T-helper 2 cell treated with Interferon-gamma antibody and Interleukin-4, amounts not matched to agents 100 ng/mL and 5 ng/mL, for 36 hours (primary cell): Measurements from ENCODE around the gene PCNX1. TPM values are rescaled to one million over a fixed set of nuclear protein-coding genes. Genes with fewer than 3 reads are reported as not detected.
"Not testable (repeated sequence)": the region's sequence is repeated elsewhere in the genome, so short reads cannot be mapped to it uniquely, and the experiment has no call there.

Experiments used
- intact Hi-C: fragments of 100-400 bp; cut with micrococcal nuclease; formaldehyde crosslinking; loops from one replicate; pipeline ENCODE4 v1.15.1; 2023
- total RNA-seq: library from RNA; stranded (reverse); gene quantifications from 2 replicates; pipeline ENCODE4 v1.2.3, GENCODE V29; 2022

The PCNX1 gene
- total RNA-seq, result 66.2 and 69.9 TPM in 2 replicates

DNA sequence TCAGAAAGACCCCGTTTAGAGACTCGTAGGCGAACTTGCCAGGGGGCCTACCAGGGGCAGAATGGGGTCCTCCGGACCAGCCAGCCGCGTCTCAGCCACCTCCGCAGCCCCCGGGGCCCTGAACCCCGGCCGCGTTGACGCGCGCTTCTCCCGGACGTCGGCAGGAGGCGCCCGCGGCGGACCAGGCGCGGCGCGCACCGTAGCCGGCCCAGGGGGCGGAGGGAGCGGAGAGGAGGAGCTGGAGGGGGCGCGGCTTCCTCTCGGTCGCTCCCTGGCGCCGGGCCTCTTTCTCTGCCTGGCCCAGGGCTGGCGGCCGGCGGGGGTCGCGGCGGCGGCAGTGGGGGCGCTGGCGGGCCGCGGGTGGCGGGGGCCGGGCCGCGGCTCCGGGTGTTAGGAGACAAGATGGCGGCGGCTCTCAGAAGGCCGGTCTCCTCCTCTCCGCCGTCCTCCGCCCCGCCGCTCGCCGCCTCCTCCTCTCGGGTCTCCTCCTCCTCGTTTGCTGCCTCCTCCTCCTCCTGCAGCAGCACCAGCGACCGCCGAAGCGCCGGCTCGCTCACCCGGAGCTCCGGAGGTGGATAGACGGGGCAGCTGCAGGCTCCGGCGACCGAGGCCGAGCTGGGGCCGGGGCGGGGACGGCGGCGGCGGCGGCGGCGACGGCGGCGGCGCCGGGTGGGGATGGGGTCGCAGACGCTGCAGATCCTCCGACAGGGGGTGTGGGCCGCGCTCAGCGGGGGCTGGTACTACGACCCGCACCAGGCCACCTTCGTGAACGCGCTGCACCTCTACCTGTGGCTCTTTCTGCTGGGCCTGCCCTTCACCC, at the start of gene PCNX1:
Gene PCNX1 (plus strand): TSS at position 284 of the 820 bp plus-strand sequence. CDS start 392 bp downstream, at position 676.
- intact Hi-C loops, result loop anchor here (1.0 to 10.0 kb wide), 6 partner anchors 14 to 253 kb away; no protein-coding TSS in a partner anchor

DNA sequence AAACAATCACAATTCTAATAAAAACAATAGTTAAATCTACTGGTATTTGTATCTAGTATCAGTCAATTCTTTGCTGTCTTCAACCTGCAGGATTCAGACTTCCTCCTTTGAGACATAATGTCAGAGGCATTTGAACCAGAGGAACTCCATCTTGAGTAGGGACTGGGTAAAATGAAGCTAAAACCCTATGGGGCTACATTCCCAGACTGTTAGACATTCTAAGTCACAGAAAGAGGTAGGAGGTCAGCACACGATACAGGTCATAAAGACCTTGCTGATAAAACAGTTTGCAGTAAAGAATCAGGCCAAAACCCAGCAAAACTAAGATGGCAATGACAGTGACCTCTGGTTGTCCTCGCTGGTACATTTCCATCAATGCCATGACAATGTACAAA, 49.8 kb upstream of the PCNX1 start:
- intact Hi-C loops, result no loop called here

DNA sequence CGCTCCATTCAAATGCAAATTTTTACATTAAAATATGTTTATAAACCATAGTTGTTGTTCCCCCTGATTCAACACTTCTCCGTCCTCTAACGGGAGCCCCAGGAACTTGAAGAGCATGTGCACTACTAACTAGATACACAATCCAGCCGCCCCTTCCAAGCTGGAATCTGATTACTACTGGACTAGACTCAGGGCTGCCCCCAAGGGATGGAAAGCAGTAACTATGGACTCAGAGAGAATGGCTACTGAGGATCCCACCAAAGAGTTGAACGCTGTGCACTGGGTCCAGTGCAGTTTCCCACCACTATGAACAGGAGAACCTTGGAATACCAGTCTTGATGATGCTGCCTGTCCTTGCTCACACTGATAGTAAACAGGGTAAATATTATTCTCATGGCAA, 48.6 kb upstream of the PCNX1 start:
- intact Hi-C loops, result no loop called here

DNA sequence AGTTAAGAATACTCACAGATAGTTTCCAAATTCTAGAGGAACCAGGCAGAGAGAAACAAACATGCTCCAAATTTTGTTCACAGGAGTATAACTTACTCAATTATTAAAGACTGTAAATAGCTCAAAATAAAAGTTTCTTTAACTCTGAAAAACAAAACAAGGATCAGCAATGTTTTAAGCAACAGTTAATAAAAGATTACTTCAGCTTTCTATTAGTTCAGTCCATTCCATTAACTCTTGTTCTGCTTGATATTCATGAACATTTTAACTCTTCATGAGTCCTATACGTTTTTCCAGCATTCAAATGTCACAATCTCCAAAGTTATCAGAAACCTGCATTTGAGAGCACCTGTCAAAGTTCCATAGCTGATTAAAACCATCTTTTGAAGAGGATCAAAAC, 40.3 kb upstream of the PCNX1 start:
- intact Hi-C loops, result not testable (repeated sequence)

DNA sequence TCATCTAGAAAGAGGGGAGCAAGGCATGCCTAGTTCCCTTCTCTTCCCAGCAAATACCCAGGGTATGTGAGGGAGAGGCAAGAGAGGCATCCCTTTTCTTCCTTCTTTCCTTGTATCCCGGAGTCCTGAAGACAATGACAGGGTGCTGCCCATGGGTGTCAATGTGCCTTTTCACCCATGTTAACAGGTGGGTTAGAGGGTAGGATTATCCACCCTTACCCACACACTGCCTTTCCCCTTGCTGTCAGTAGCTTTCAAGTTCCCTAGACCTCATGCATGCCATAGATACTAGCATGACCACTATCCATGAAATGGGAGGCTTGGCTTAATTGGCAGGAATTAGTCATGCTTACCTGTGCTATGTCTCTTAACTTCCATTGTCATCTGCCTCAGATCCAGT, 36.3 kb upstream of the PCNX1 start:
- intact Hi-C loops, result loop anchor here (5.0 kb wide), 1 partner anchor 54 kb away; no protein-coding TSS in a partner anchor

DNA sequence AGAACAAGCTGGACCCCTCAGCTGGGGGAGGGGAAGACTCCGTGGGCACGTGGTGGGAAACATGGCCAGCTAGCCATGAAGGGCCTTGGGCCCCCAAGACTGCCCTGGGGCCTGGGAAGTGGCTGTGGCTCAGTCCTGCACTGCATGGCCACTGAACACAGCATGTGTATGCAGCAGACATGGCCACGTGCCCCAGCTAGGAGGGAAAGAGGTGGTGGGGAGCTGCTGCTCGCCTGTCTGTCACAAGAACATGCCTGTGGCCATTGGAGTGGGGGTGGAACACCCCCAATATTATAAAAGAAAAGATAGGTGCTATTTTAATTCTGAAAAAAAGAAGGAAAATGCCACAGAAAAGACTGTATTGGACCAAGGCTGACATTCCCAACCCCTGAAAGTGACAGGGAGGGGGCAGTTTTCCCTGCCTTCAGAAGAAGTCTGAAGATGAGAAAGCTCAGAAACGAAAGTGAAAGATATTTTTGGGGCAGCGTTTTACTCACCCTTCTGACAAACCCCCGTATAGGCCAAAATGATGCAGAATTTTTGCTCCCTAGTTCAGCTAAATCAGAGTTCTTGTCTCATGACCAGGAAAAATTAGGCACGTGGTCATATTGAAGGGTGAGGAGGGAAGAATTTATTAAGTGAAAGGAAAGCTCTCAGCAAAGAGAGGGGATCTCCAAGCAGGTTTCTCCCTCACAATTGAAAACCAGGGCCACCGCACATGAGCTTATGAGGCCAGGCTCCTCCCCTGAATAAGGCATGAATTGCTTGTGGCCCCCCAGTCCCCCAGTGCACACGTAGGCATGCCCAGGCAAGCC, 35.2 kb upstream of the PCNX1 start:
- intact Hi-C loops, result loop anchor here (2.0 to 5.0 kb wide), 3 partner anchors 15 to 55 kb away; no protein-coding TSS in a partner anchor

DNA sequence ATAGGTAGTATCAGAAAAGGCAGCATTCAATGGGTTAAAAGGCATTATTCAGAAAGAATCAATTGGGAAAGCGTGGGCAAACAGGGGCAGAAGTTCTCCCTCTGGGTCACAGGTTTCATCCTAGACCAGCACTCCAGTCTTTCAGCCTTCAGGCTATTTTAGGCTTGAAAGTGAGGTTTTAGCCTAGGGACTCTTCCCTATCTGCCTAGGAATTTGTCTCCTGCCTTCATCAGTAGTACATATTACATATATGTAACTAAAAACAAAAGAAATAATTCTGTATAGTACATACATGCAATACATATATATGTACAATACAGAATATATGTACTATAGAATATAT, 34.6 kb upstream of the PCNX1 start:
- intact Hi-C loops, result loop anchor here (2.0 to 5.0 kb wide), 3 partner anchors 14 to 55 kb away; no protein-coding TSS in a partner anchor

DNA sequence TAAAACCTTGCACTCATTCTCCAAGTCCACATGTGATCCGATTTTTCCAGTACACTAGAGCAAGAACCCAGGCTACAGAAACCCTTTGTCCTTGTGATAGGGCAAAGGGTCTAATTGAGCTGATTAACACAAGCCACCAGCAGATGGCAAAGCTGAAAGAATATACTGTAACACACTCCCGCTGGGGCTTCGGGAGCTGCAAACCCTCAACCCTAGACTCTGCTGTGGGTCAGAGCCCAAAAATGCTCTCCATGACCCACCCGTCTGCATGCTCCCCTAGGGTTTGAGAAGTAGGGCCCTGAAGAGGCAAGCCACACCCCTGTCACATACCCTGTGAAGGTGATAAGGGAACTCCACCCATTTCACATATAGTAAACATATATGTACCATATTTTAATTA, 33.6 kb upstream of the PCNX1 start:
- intact Hi-C loops, result loop anchor here (2.0 to 5.0 kb wide), 3 partner anchors 13 to 56 kb away; no protein-coding TSS in a partner anchor

DNA sequence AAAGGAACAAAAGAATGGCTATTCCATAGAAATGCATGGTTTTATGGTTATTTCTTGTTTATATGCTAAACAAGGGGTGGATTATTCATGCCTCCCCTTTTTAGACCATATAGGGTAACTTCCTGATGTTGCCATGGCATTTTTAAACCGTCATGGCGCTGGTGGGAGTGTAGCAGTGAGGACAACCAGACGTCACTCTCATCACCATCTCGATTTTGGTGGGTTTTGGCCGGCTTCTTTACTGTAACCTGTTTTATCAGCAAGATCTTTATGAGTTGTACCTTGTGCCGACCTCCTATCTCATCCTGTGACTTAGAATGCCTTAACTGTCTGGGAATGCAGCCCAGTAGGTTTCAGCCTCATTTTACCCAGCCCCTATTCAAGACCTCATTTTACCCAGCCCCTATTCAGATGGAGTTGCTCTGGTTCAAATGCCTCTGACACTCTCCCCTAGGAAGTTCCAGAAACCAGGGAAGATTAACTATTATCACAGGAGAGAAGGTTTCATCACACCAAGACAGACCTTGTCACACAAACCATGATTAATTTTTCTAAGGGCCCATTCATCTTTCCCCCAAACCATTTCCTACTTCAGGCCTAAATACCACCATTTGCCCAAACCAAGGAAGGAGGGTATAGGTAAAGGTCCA, 31.3 kb upstream of the PCNX1 start:
- intact Hi-C loops, result not testable (repeated sequence)

DNA sequence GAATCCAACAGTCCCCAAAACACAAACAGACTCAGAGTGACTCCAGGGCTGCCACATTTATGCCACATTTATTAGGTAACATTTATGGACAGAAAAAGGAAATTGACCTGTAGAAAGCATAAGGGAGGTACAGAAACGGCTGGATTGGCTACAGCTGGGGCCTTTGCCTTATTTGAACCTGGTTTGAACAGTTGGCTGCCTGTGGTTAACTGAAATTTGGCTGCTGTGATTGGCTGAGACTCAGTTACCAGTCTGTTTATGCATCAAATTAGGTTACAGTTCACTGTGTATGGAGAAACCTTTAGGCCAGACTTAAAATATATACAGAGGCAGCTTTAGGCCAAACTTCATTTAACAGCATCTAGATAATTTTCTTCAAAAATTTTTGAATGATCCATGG, 27.8 kb upstream of the PCNX1 start:
- intact Hi-C loops, result no loop called here

DNA sequence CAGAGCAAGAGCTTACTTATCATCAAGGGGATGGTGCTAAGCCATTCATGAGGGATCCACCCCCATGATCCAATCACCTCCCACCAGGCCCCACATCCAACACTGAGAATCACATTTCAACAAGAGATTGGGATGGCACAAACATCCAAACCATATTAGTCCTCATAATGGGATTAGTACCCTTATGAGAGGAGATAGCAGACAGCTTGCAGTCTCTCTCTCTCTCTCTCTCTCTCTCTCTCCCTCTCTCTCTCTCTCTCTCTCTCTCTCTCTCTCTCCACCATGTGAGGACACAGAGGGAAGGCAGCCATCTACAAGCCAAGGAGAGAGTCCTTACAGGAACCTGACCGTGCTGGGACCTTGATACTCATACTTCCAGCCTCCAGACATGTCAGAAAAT, 26.4 kb upstream of the PCNX1 start:
- intact Hi-C loops, result not testable (repeated sequence)

DNA sequence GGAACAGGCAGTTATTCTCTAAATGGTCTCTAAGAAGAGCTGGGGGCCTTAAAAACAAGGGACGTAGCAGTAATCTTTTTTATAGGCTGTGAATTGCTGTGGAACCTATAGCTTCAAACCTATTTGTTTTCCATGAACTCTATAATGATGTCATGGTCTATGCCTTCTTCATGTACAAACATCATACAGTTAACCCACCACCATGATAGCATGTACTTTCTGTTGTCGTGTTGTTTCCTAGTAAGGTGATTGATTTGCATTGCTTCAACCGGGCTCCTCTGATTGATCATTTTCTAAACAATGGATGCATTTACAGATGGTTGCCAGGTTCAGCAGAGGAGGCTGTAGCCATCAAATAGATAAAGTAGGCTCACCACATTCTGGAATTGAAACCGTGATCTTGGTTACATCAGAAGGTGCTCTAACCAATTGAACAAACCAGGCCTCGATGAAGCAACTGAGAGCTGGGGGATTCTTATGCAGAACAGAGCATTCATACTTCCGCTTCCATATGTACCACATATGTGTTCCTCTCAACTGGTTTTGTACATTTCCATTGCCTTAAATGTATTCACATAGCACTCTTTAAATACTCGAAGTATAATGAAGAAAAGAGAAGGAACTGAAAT, 25.6 kb upstream of the PCNX1 start:
- intact Hi-C loops, result no loop called here

DNA sequence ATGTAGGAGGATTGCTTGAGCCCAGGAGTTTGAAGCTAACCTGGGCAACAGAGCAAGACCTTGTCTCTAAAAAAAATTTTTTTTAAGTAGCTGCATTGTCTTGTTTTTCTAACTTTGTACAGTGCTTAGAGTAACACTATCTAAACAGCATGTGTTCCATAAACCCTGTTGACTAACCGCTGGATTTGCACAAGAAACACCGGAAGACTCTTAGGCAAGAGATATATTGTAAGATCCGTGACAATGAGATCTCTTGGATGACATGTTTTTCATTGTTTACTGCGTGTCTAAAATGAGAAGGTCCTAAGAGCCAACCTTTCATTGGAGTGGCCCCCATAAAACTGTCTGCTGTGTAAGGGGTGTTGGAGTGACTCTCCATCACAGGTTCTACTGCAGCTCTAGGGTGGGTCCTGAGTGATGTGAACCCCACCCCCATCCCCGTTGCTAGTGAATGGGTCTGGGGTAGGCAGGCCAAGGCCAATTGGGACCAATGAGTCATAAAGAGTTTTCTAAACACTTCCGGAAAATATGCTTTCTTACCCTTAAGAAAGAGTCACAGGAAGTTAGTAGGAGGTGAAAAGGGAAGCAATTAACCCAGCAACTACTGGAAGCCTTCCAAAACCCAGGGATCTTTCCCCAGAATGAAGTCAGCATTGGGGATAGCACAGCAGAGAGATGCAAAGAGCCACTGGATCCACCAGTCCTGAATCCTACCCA, 24.3 kb upstream of the PCNX1 start:
- intact Hi-C loops, result no loop called here

DNA sequence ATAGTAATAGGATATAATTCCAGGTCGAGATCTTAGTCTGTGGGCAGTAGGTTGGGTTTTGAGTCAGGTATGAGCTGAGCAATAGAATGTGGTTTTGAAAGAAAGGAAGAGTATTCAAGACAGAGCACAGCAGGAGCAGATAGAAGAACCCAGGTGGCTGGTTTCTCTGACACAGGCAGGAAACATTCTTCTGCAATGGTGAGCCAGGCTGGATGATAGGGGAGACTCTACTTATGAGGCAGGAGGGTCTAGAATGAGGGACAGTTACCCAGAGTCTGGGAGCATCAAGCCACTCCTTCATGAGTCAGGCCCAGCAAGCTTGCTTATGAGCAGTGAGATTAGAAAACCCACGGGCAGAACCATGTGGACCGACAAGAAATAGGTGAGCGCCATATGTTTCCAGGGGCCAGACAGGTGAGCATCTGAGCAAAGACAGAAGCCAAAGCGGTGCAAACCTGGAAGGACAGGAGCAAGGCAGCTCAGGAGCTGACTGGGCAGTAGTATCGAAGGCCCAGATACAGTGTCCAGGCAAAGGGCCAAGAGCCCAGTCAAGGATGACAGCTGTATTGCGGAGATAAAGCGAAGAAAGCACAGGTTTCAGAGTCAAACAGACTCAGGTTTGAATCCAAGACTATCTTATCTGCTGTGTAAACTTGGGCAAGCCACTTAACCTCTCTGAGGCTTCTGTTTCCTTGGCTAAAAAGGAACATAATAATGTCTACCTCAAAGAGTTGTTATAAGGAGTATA, 22.5 kb upstream of the PCNX1 start:
- intact Hi-C loops, result loop anchor here (5.0 kb wide), 3 partner anchors 38 to 88 kb away; no protein-coding TSS in a partner anchor

DNA sequence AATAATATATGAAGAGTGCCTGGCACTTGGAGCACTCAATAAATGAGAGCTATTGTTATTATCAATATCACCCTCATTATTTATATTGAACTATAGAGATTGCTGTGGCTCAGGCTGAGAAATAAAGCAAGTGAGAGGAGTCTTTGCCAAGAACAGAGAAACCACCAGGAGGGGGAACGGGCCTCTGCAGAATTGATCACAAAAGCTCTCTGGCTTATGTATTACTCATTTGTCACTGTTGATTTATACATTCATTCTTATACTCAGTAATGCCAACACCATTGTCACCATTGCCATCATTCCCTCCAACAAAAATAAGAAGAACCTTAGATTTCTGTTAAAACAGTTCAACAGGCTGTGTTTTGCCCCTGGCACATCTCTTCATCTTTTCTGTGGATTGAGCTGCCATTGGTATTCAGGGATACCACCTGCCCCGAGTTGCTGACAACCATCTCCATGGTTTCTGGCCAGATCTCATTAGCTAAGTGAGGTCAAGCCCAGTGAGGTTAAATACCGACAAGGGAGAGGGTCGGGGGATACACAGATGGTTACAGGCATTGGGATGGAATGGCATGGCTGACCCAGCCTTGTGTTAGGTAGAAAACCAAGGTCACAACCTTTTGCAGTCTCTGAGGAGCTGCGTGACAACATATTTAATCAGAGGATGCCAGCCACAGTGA, 21.8 kb upstream of the PCNX1 start:
- intact Hi-C loops, result loop anchor here (1.0 to 5.0 kb wide), 6 partner anchors 9 to 87 kb away; partner anchors contain the start of gene PCNX1

DNA sequence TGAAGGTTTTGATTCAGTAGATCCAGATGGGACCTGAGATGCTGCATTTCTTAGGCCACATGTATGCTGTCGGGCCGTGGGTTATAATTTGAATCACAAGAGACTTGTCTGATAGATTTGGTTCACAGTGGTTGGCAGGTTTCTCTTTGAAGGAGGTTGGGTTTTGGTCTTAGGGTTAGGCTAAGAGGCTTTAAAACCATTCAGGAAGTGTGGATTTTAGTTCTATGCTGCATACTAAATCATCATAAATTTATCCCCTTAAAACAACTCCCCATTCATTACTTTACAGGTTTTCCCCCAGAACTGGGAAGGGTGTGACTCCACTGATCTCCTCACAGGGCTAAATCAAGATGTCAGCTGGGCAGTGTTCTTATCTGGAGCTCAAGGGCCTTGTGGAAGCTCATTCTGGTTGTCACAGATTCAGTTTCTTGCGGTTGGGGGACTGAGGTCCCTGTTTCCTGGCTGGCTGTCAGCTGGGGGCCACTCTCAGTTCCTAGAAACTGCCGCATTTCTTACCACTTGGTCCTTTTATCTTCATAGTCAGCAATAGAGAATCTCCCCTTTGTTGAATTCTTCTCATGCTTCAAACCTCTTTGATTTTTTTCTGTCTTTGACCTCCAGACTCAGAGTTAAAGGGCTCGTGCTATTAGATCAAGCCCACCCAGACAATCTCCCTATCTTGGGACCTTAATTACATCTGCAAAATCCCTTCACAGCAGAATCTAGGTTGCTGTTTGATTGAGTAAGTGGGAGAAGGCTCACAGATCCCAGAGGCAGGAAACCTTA, 20.6 kb upstream of the PCNX1 start:
- intact Hi-C loops, result loop anchor here (1.0 to 5.0 kb wide), 7 partner anchors 8 to 86 kb away; partner anchors contain the start of gene PCNX1

DNA sequence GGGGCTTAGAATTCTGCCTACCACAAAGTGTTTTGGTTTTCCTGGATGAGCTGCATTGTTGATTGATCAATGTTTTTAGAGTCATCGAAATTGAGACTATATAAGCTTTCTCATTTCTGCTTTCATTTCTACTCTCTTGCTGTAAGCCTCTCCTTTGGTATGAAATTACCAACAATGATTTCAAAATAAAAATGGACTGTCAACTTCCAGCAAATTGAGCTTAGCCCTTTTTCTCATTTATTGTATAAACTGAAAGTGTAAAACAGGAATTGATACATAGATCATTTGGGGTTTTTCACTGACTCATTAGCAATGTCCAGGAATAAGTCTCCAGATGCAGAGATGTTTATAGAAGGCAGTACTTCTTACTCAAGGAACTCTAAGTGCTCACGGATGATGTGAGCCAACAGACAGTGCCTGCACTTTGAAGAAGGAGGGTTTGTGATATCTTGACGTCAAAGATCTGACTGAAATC, 20.0 kb upstream of the PCNX1 start:
- intact Hi-C loops, result loop anchor here (1.0 to 5.0 kb wide), 5 partner anchors 14 to 85 kb away; no protein-coding TSS in a partner anchor
